ENCODE results near the gene TEX30.

Gene TEX30

DNA sequence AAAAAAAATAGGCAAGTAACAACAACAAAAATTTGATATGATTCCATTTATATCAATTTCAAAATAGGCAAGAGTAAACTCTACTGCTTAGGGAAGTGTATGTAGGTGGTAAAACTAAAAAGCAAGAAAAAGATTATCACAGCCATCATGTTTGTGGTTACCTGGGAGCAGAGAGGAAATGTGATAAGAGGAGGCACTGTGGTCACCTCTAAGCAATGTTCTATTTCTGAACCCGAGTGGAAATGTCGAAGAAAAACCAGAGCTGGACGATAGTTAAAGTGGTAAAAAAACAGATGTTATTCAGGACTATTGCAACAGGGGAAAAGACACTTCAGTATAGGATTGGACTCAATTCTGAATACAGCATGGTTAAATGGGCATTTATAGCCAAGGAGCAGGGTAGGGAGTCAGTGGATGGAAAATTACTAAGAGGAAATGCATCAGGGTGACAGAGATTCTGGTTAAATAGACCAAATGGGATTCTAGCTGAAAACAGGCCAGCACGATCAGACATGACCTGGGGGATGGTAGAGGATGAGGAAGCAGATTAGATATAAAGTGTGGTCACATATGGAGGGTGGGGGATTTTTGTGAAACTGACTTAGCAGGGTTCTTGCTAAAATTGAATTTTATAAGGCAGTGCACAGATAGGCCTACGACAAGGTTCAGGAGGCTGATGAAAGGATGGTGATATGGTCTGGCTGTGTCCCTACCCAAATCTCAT lies 6.0 kb upstream of the TEX30 start:
- DNase-seq (ENCODE audit: low read depth), result no peak

DNA sequence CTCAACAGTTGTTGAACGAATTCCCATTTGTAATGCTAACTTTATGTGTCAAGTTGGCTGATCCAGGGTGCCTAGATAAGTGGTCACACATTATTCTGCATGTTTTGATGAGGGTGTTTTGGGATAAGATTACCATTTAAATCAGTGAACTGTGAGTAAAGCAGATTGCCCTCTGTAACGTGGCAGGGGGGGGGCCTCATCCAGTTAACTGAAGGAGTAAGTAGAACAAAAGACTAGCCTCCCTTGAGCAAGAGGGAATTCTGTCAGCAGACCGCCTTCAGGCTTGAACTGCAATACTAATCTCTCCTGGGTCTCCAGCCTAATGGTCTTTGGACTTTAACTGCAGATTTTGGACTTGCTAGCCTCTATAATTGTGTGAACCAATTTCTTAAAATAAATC lies 4.2 kb upstream of the TEX30 start:
- no peak for DNase-seq (ENCODE audit: low read depth)

- DNase-seq (ENCODE audit: low read depth), result no peak
Observed at GRCh38 chr13:102776271-102776670, 2.7 kb upstream of the TEX30 start.

DNA sequence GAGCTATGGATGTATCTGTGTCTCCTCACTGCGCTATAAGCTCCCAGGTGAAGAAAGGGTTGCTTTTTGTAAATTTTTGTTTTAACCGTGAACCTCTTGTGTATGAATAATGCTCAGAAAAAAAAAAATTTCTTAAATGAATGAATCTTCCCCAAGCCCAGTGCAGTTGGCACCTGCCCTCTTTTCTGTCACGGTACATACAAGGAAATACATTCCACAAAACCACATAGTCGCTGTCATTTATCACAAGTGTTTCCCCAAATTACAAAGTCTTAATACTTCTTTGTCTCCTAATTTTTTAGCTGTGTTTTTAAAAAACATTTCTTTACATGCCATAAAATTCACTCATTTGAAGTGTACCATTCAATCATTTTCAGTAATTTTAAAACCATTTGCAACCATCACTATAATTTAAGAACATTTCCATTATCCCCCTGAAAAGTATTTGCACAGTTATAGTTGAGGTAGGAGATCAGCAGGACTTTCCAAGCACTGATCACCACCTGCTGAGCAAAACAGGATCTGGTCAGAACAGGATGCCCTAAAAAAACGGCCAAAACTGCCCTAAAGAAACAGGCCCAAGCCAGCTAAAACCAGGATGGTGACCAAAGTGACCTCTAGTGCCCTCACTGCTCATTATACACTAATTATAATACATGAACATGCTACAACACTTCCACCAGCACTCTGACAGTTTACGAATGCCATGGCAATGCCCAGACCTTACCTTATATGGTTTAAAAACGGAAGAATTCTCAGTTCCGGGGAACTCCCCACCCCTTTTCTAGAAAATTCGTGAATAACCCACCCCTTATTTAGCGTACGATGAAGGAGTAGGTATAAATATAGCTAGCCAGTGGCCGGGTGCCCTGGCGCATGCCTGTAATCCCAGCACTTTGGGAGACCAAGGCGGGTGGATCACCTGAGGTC lies 1.3 kb upstream of the TEX30 start:
- no peak for DNase-seq (ENCODE audit: low read depth)

DNA sequence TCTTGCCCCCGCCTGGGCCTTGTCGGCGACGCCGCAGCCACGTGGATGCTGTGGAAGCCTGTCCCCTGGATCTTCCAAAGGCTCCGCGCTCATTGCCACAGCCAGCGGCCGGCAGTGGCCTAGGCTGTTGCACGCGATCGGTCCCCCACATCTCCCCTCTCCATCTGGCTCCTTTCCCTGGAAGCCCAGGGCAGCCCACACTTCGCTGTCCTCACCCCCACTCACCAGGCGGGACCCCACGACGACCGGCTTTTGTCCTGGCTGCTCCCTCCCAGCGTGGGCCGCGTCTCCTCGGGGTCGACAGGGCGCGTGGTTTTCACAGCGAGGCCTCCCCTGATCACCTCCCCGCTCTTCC lies 605 bp upstream of the TEX30 start:
- no peak for DNase-seq (ENCODE audit: low read depth)

DNA sequence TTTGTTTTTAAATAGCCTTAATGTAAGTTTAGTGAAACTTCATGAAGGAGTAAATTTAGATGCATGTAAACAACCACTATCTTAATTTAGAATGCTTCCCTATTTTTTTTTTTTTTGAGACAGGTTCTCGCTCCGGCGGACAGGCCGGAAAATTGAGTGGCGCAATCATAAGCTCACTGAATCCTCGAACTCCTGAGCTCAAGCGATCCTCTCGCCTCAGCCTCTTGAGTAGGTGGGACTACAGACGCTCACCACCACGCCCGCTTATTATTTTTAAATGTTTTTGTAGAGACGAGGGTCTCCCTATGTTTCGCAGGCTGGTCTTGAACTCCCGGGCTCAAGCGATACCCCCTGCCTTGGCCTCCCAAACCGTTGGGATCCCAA lies 1.6 kb downstream of the TEX30 start:
- DNase-seq (ENCODE audit: low read depth), result no peak

DNA sequence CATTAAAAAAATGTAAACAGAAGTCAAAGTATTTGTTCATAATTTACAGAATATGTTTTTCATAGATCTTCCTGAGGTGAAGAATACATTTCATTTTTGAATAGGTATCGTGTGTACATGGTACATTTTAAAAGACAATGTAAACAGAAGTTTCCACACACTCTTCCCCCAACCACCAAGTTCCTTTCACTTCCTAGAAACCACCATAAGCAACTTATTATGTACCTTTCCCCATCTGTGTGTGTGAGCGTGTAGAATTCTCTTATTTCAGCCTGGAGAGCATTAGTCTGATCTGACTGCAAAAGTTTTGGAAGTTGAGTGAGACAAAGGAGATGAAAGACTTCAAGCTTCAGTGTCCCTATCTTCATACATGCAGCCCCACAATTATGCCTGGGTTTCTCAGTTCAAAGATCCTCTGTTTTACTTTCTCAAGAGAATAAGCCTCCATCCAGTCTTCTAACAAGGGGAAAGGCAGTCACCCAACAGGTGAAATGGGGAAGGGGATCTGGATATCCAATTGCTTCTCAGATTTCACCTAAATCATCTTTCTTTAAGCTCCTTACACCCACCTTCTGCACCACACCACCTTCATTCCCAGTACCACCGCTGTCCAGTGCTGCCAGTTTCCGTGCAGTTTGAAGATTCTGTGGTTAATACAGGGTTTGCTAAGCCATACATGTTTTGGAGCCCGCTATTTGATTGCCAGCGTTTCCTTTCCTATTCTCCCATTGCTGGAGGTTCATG lies 2.1 kb downstream of the TEX30 start:
- DNase-seq (ENCODE audit: low read depth), result no peak

DNA sequence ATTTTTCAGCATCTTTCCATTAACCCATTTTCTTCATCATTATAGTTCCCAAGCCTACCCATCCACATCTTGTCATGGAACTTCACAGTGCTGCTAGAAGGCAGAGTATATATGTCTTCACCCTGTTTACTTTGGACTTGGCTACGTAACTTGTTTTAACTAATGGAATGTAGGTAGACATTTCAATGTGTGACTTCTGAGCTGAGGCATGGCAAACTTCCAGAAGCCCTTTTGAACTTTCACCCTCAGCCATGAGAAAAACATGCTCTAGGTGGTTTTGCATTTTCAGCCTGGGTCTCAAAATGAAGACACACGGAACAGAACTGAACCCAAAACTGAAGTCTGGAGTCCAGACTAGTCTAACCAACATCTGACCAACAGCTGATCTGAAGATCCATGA lies 3.2 kb downstream of the TEX30 start:
- DNase-seq (ENCODE audit: low read depth), result no peak

DNA sequence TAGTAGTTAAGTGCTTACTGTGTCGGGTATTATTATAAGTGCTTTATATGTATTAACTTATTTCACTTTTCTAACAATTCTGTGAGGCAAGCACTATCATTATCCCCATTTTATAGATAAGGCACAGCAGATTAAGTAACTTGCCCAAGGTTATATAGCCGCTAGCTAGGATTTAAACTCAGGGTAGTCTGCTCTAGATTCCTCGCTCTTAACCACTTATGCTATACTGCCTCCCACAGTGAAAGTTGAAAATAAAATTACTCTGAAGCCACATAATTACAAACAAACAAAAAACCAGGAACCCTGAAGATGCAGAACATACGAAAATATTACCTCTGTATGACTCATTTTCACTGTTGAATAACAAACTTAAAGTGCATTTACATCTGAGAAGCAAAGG lies 3.9 kb downstream of the TEX30 start:
- no peak for DNase-seq (ENCODE audit: low read depth)

GRCh38 chr13:102768909-102769308 lies 4.7 kb downstream of the TEX30 start:
- DNase-seq (ENCODE audit: low read depth), result peak; percentile 1

- DNase-seq (ENCODE audit: low read depth), result no peak
Observed at GRCh38 chr13:102763741-102764140, 9.8 kb downstream of the TEX30 start.

DNA sequence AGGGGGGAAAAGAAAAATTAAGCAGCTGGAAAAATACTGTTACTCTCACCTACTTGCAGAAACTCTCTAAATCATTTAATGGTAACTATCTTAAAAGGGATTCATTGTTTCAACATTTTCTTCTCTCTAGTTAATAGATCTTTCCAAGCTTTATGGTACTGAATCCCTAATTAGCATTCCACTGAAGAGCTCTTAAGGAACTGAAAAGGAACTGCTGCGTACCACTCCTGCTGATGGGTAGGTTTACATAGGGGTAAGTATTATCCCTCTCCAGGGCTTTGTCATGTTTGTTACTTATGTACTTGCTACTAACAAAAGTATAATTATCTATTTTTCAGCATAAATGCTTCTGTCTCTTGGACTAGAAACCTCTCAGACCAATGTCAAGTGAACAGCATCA lies 12.5 kb downstream of the TEX30 start:
- no peak for DNase-seq (ENCODE audit: low read depth)

DNA sequence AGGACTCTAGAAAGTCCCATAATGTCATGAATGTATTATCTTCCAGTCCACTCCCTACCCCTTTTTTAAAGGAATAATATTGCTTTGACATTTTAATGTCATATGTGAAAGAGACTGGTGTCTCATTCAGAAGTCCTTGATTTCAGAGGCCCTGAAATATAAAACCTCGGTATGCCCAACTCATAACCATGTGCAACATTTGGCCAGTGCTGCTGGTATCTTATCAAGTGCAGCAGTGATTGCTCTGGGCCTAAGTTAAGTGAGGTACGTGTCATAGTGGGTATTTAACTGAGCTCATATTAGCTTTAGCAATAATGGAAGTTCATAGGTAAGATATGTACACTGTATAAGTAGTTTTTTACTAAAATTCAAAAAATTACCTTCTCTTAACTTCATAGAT lies 14.7 kb downstream of the TEX30 start:
- DNase-seq (ENCODE audit: low read depth), result no peak

DNA sequence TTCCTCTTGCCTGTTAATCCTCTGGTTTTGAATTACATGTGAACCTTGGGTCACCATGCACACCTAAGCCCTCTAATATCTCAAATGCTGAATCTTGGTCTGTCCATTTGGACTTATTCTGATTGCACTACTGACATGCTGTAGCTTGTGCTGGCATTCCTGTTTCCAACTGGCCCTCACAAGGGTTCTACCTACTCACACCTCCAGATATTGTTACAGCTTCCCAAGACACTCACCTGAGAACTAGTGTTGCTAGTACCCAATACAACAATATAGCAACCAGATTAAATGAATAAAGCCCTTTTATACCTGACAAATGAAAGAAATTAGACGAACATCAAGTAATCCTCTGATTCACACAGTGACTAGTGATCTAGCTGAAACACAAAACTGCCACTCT lies 16.6 kb downstream of the TEX30 start:
- DNase-seq (ENCODE audit: low read depth), result no peak

GRCh38 chr13:102751886-102752285 lies 21.7 kb downstream of the TEX30 start:
- DNase-seq (ENCODE audit: low read depth), result no peak

GRCh38 chr13:102742506-102742905 lies 31.1 kb downstream of the TEX30 start:
- no peak for DNase-seq (ENCODE audit: low read depth)

GRCh38 chr13:102742101-102742500 lies 31.5 kb downstream of the TEX30 start:
- DNase-seq (ENCODE audit: low read depth), result no peak

DNA sequence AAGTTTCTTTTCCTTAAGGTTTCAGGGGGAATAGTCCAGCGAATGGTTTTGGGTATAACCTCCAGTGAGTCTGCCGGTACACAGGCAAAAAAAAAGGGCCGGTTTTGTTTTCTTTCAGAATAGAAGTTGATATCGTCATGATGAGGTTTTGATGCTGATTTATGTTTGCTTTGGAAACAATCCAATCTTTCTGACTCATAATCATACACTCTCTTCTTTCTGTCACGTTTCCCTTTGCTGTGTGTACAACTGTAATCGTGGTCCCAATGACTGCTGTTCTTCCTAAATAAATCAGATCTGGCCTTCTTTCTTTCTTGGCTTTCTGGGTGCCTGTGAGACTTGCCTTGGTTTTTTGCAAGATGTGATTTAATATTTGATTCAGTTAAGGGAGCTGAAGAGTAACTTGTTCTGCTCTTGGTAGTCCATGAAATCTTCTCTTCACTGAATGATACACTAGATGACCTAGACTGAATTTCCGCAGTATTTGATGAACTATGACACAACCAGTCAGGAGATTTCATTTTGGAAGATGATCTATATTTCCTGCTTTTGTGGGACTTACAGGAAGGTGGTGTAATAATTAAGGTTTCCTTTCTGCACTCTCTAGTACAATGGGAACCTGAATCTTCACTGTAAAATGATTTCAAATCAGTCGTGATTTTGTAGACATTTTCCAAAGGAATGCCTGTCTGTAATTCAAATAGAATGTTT lies 43.9 kb downstream of the TEX30 start:
- peak; percentile 71 for DNase-seq (ENCODE audit: low read depth)

DNA sequence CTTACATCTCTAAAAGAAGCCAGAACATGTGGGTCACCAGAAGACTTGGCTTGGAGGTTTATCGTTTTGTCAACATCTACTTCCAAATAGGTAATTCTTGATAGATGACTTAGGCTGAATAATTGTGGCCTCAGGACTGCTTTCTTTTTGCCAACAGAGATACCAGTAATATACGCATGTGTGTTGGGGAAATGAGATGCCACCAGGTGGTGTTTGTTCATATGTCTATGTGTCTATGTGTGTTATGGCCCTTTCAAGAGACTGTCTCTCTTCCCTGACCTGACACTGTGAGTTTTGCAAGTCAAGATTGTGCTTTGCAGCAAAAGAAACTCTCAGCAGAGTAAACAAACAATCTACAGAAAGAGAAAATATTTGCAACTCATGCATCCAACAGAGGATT lies 47.2 kb downstream of the TEX30 start:
- peak; percentile 5 for DNase-seq (ENCODE audit: low read depth)

DNA sequence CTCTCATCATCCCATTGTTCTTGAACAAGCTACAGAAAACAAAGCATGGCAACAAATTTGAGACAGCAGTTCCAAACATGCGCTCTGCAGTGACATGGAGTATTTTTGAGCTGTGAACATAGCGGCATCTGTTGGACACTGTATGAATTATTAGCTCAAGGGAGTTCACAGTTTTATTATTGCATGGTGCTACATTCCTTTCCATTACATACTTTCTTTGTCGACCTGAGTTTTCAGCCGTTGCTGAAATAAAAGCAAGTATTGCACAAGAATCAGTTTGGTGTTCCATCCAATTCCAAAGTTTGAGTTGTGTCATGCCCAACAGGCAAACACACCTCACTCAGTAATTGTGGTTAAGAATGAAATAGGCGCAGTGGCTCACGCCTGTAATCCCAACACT lies 48.7 kb downstream of the TEX30 start:
- DNase-seq (ENCODE audit: low read depth), result peak; percentile 71

GRCh38 chr13:102721800-102722231 lies 51.8 kb downstream of the TEX30 start:
- peak; percentile 89 for DNase-seq (ENCODE audit: low read depth)

DNA sequence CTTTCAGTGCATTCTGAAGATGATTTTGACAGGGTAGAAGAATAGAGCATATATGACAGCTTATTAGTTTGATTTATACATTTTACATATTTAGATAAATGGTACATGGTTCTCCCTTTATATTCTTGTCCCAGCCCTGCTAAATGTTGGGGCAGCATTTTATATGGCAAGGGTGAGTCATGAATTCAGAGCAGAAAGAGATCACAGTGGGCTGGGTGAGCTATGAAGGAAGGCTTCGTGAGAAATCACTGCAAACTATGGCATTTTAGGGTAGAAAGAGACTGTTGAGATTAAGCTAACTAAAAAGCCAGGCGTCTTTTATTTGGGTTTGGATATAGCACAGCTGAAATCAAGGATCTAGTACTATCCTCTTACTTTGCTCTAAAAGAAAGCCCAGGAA lies 54.8 kb downstream of the TEX30 start:
- DNase-seq (ENCODE audit: low read depth), result no peak

Data from fibroblast of gingiva (primary cell).